Measurements from ENCODE around the gene MISP.

GRCh38 chr19:763181-763580 is 12.3 kb downstream of the MISP start:
- TF ChIP-seq CREB1 (IDR thresholded peaks at IDR 0.05) (no peak), CREB1 (CRISPR knock-in tag; IDR thresholded peaks at IDR 0.05) (no peak), TRIM25 (IDR thresholded peaks at IDR 0.05; ENCODE audit: borderline replicate concordance) (no peak), PTRF (tag; IDR thresholded peaks at IDR 0.05) (no peak), ZNF3 (CRISPR knock-in tag; IDR thresholded peaks at IDR 0.05) (no peak), POLR2A (conservative IDR thresholded peaks at IDR 0.05) (no peak), FOXA1 (IDR thresholded peaks at IDR 0.05; ENCODE audit: borderline replicate concordance) (no peak), CTCF (IDR thresholded peaks at IDR 0.05 in 2 of 3, conservative IDR thresholded peaks at IDR 0.05 in 1 of 3; ENCODE audit: insufficient read depth in 2 of 3, low read depth in 1 of 3, low read length in 3 of 3) (no peak), PPARD (CRISPR knock-in tag; IDR thresholded peaks at IDR 0.05) (no peak), PHB2 (IDR thresholded peaks at IDR 0.05; ENCODE audit: low read depth) (no peak), CHD4 (IDR thresholded peaks at IDR 0.05; ENCODE audit: insufficient read depth, insufficient replicate concordance, low read depth, low read length, poor library complexity, severe bottlenecking) (no peak), ADNP (tag; IDR thresholded peaks at IDR 0.05) (no peak), ZNF263 (CRISPR knock-in tag; IDR thresholded peaks at IDR 0.05; ENCODE audit: borderline replicate concordance) (no peak), EZH2 (IDR thresholded peaks at IDR 0.05; ENCODE audit: borderline replicate concordance, low read depth, low read length) (no peak), ELF1 (tag; IDR thresholded peaks at IDR 0.05) (no peak)
